Endodermal cell (in vitro differentiated cells): Measurements from ENCODE around the gene SH3PXD2A. TPM values are rescaled to one million over a fixed set of nuclear protein-coding genes. Genes with fewer than 3 reads are reported as not detected.

Source experiments
- DNase-seq: peaks from one replicate; pipeline ENCODE4 v3.0.0-alpha.2; 2017
- H3K27ac ChIP-seq: 2 replicates; pipeline ENCODE4 v1.5.1; 2013; ENCODE audit warnings: mild to moderate bottlenecking, low read depth, low read length, moderate library complexity
- H3K27me3 ChIP-seq: 2 replicates; pipeline ENCODE4 v1.6.1; 2013; ENCODE audit warnings: mild to moderate bottlenecking, low read length, moderate library complexity; ENCODE audit not compliant: insufficient read depth, control insufficient read depth, poor library complexity, severe bottlenecking
- H3K36me3 ChIP-seq: 2 replicates; pipeline ENCODE4 v1.7.0; 2013; ENCODE audit warnings: mild to moderate bottlenecking, low read length, moderate library complexity; ENCODE audit not compliant: control insufficient read depth, insufficient read depth
- H3K4me1 ChIP-seq: one replicate; pipeline ENCODE4 v1.7.0; 2013; ENCODE audit warnings: low read length; ENCODE audit not compliant: control insufficient read depth, insufficient read depth
- H3K4me3 ChIP-seq: 2 replicates; pipeline ENCODE4 v1.5.1; 2013; ENCODE audit warnings: mild to moderate bottlenecking, low read length, moderate library complexity
- H3K9ac ChIP-seq: 2 replicates; pipeline ENCODE4 v1.6.1; 2013; ENCODE audit warnings: mild to moderate bottlenecking, low read length, moderate library complexity; ENCODE audit not compliant: poor library complexity, severe bottlenecking; ENCODE audit errors: extremely low read depth
- H3K9me3 ChIP-seq: 2 replicates; pipeline ENCODE4 v1.6.1; 2013; ENCODE audit warnings: mild to moderate bottlenecking, low read length, moderate library complexity; ENCODE audit not compliant: control insufficient read depth
- H3K27ac Mint-ChIP-seq: 2 replicates; pipeline ENCODE4 v1.8.0; 2020; ENCODE audit warnings: mixed read lengths
- H3K27me3 Mint-ChIP-seq: 2 replicates; pipeline ENCODE4 v1.8.0; 2021; ENCODE audit warnings: mild to moderate bottlenecking, mixed read lengths; ENCODE audit not compliant: insufficient read depth
- H3K36me3 Mint-ChIP-seq: 2 replicates; pipeline ENCODE4 v1.8.0; 2020; ENCODE audit warnings: low read depth, mixed read lengths
- H3K4me1 Mint-ChIP-seq: 2 replicates; pipeline ENCODE4 v1.8.0; 2020; ENCODE audit warnings: mixed read lengths
- H3K4me3 Mint-ChIP-seq: 2 replicates; pipeline ENCODE4 v1.8.0; 2020; ENCODE audit warnings: mild to moderate bottlenecking, moderate library complexity, mixed read lengths
- H3K9me3 Mint-ChIP-seq: 2 replicates; pipeline ENCODE4 v1.8.0; 2020; ENCODE audit warnings: mild to moderate bottlenecking, mixed read lengths
- WGBS, 2 experiments: methylation state at CpG; one replicate each; pipeline versions ENCODE4 v1.1.5 to v1.1.7; 2013; ENCODE audit warnings: missing lambda C conversion rate in 2 of 2, mixed read lengths in 1 of 2; ENCODE audit not compliant: insufficient coverage in 1 of 2, insufficient read length in 1 of 2; 5-methylcytosine and 5-hydroxymethylcytosine counted together
- total RNA-seq, 2 donors: library from RNA; stranded (reverse); fragmentation: NEBNext Ultra II Directional in 1 of 2; extraction: Animal tissue kit (Norgen Biotek cat#: 25700) in 1 of 2; gene quantifications; 2 replicates in 1 of 2; 3 replicates in 1 of 2; pipeline ENCODE4 v1.2.1, GENCODE V29; 2021
- TF ChIP-seq, protein P1 (sequence below): fragments of 200-600 bp; sonication (generic); conservative IDR thresholded peaks from 2 replicates; pipeline ENCODE4 v1.5.0; 2021; ENCODE audit warnings: antibody characterized with exemption, mild to moderate bottlenecking

The SH3PXD2A gene
- total RNA-seq, 2 donors from 2014 or later: 15.7 to 22.6 TPM

DNA sequence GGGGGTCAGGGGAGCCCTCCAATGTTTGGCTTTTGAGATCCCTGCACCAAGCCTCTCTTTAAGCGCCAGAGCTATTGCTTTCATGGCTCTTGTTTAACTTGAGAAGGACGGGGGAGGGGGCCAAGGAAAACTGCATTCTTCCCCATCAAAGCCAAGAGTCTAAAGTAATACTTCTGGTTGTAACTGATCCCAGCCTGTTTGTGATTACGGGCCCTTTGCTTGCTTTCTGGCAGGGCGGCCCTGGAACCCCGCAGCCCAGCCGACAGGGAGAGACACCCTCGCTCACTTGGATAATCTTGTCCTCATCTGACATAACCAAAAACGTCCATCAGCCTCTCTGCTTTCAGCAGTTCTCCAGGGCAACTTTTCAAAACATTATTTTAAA, 207.1 kb downstream of the SH3PXD2A start:
- Histone ChIP-seq H3K27me3 (no peaks in the 10 kb centered on the region), H3K9me3 (no peaks in the 10 kb centered on the region), H3K9ac (no peak overlapping the region), H3K36me3 (no peaks in the 10 kb centered on the region), H3K4me1 (peaks cover 3% of the 10 kb centered on the region), H3K27ac (no peak overlapping the region), H3K4me3 (no peak overlapping the region)
- peaks cover 14% of the 10 kb centered on the region for H3K4me1 Mint-ChIP-seq
- 79 to 82% methylated on average over 7 to 8 of the region's 8 CpGs for WGBS, 2 experiments
- TF ChIP-seq, protein P1, sequence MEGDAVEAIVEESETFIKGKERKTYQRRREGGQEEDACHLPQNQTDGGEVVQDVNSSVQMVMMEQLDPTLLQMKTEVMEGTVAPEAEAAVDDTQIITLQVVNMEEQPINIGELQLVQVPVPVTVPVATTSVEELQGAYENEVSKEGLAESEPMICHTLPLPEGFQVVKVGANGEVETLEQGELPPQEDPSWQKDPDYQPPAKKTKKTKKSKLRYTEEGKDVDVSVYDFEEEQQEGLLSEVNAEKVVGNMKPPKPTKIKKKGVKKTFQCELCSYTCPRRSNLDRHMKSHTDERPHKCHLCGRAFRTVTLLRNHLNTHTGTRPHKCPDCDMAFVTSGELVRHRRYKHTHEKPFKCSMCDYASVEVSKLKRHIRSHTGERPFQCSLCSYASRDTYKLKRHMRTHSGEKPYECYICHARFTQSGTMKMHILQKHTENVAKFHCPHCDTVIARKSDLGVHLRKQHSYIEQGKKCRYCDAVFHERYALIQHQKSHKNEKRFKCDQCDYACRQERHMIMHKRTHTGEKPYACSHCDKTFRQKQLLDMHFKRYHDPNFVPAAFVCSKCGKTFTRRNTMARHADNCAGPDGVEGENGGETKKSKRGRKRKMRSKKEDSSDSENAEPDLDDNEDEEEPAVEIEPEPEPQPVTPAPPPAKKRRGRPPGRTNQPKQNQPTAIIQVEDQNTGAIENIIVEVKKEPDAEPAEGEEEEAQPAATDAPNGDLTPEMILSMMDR: no peak
- no peak overlapping the region for H3K27ac Mint-ChIP-seq
- peaks cover 4% of the 10 kb centered on the region for H3K36me3 Mint-ChIP-seq
- no peaks in the 10 kb centered on the region for H3K9me3 Mint-ChIP-seq
- H3K27me3 Mint-ChIP-seq: no peaks in the 10 kb centered on the region
- H3K4me3 Mint-ChIP-seq: no peak overlapping the region
- no peak for DNase-seq

GRCh38 chr10:103646304-103646703, 209.1 kb downstream of the SH3PXD2A start:
- TF ChIP-seq, protein P1: no peak

GRCh38 chr10:103645141-103646054, 210.0 kb downstream of the SH3PXD2A start:
- Mint-ChIP-seq H3K4me3 (no peak overlapping the region), H3K27ac (no peak overlapping the region), H3K4me1 (peaks cover 14% of the 10 kb centered on the region), H3K27me3 (no peaks in the 10 kb centered on the region), H3K9me3 (no peaks in the 10 kb centered on the region), H3K36me3 (peaks cover 4% of the 10 kb centered on the region)
- Histone ChIP-seq H3K36me3 (no peaks in the 10 kb centered on the region), H3K27ac (no peak overlapping the region), H3K4me3 (no peak overlapping the region), H3K9ac (no peak overlapping the region), H3K4me1 (peaks cover 3% of the 10 kb centered on the region), H3K9me3 (no peaks in the 10 kb centered on the region), H3K27me3 (no peaks in the 10 kb centered on the region)
- TF ChIP-seq, protein P1: no peak
- 80 to 89% methylated on average over 12 of the region's 12 CpGs for WGBS, 2 experiments
- peak; percentile 61 for DNase-seq

More at GRCh38 chr10:103646304-103646703, 209.1 kb downstream of the SH3PXD2A start:
- H3K4me3 ChIP-seq: no peak overlapping the region
- Mint-ChIP-seq H3K4me1 (peaks cover 14% of the 10 kb centered on the region), H3K4me3 (no peak overlapping the region), H3K9me3 (no peaks in the 10 kb centered on the region), H3K27me3 (no peaks in the 10 kb centered on the region), H3K36me3 (peaks cover 4% of the 10 kb centered on the region), H3K27ac (peak overlapping the region; percentile 65)
- no peak for DNase-seq
- H3K4me1 ChIP-seq: peaks cover 3% of the 10 kb centered on the region
- no peaks in the 10 kb centered on the region for H3K36me3 ChIP-seq
- H3K27me3 ChIP-seq: no peaks in the 10 kb centered on the region
- H3K9ac ChIP-seq: no peak overlapping the region
- no peaks in the 10 kb centered on the region for H3K9me3 ChIP-seq
- WGBS, 2 experiments: 86% methylated on average over 3 of the region's 3 CpGs; no CpG with 5 or more reads in 1 of the 2 experiments
- H3K27ac ChIP-seq: no peak overlapping the region
